ENCODE results near the gene N4BP3. TPM values are rescaled to one million over a fixed set of nuclear protein-coding genes. Genes with fewer than 3 reads are reported as not detected.
"Not testable (repeated sequence)": the region's sequence is repeated elsewhere in the genome, so short reads cannot be mapped to it uniquely, and the experiment has no call there.

N4BP3 gene
- total RNA-seq, 1 donor: 0.18 TPM

- DNase-seq (ENCODE audit: low read depth): no peak
- TF ChIP-seq CTCF (IDR thresholded peaks at IDR 0.05; ENCODE audit: insufficient read depth, low read length): no peak
These were observed 31.6 kb upstream of the N4BP3 start for GRCh38 chr5:178081571-178082243.

GRCh38 chr5:178083922-178084321, 29.4 kb upstream of the N4BP3 start:
- TF ChIP-seq CTCF (IDR thresholded peaks at IDR 0.05; ENCODE audit: insufficient read depth, low read length): no peak
- no peak overlapping the region for H3K4me3 ChIP-seq (ENCODE audit: low read depth, low read length)
- no peak for DNase-seq (ENCODE audit: low read depth)

More at GRCh38 chr5:178081571-178082243, 31.6 kb upstream of the N4BP3 start:
- no peak overlapping the region for H3K4me3 ChIP-seq (ENCODE audit: low read depth, low read length)

GRCh38 chr5:178085316-178085715, 28.0 kb upstream of the N4BP3 start:
- H3K4me3 ChIP-seq (ENCODE audit: low read depth, low read length): no peak overlapping the region
- DNase-seq (ENCODE audit: low read depth): no peak
- no peak for TF ChIP-seq CTCF (IDR thresholded peaks at IDR 0.05; ENCODE audit: insufficient read depth, low read length)

- H3K4me3 ChIP-seq (ENCODE audit: low read depth, low read length): no peak overlapping the region
- no peak for DNase-seq (ENCODE audit: low read depth)
- TF ChIP-seq CTCF (IDR thresholded peaks at IDR 0.05; ENCODE audit: insufficient read depth, low read length): no peak
These were observed 27.1 kb upstream of the N4BP3 start for GRCh38 chr5:178086266-178086665.

GRCh38 chr5:178087199-178087598, 26.1 kb upstream of the N4BP3 start:
- not testable (repeated sequence) for H3K4me3 ChIP-seq (ENCODE audit: low read depth, low read length); DNase-seq (ENCODE audit: low read depth)

GRCh38 chr5:178090856-178091255, 22.5 kb upstream of the N4BP3 start:
- no peak for TF ChIP-seq CTCF (IDR thresholded peaks at IDR 0.05; ENCODE audit: insufficient read depth, low read length)
- no peak overlapping the region for H3K4me3 ChIP-seq (ENCODE audit: low read depth, low read length)
- DNase-seq (ENCODE audit: low read depth): no peak

GRCh38 chr5:178093134-178093533, 20.2 kb upstream of the N4BP3 start:
- no peak for TF ChIP-seq CTCF (IDR thresholded peaks at IDR 0.05; ENCODE audit: insufficient read depth, low read length)
- no peak overlapping the region for H3K4me3 ChIP-seq (ENCODE audit: low read depth, low read length)
- DNase-seq (ENCODE audit: low read depth): no peak

All from fibroblast of the aortic adventitia (primary cell).